Spleen (tissue), 11 donors: ENCODE data around the gene FAM120A. TPM values are rescaled to one million over a fixed set of nuclear protein-coding genes. Genes with fewer than 3 reads are reported as not detected.
A peak's percentile ranks its signal among the peaks of the same experiment; 100 is the strongest.

ENCODE experiments used
- DNase-seq: peaks from one replicate; pipeline ENCODE4 v3.0.0-alpha.2; 2020
- H3K27ac ChIP-seq, 8 donors: fragments of 200-600 bp; sonication (generic) in 7 of 8; 1 replicate in 4 of 8; 2 replicates in 4 of 8; pipeline versions ENCODE4 v1.5.0 to v1.8.0; 2016 to 2021; ENCODE audit warnings: inconsistent platforms in 4 of 8, mild to moderate bottlenecking in 4 of 8, moderate library complexity in 1 of 8
- H3K27me3 ChIP-seq, 7 donors: fragments of 200-600 bp; sonication (generic) in 6 of 7; replicated peaks in 1 of 7; 1 replicate in 4 of 7; 2 replicates in 3 of 7; pipeline versions ENCODE4 v1.5.0 to v1.8.0; 2016 to 2021; ENCODE audit warnings: inconsistent platforms in 3 of 7, mild to moderate bottlenecking in 1 of 7
- H3K36me3 ChIP-seq, 6 donors: fragments of 200-600 bp; sonication (generic) in 5 of 6; 1 replicate in 4 of 6; 2 replicates in 2 of 6; pipeline versions ENCODE4 v1.5.0 to v1.8.0; 2016 to 2021; ENCODE audit warnings: inconsistent platforms in 2 of 6
- H3K4me1 ChIP-seq, 6 donors: fragments of 200-600 bp; sonication (generic) in 5 of 6; 1 replicate in 3 of 6; 2 replicates in 3 of 6; pipeline versions ENCODE4 v1.5.0 to v1.8.0; 2016 to 2021; ENCODE audit warnings: inconsistent platforms in 3 of 6
- H3K4me3 ChIP-seq, 8 donors: fragments of 200-600 bp; sonication (generic) in 7 of 8; 1 replicate in 4 of 8; 2 replicates in 4 of 8; pipeline versions ENCODE4 v1.5.0 to v1.8.0; 2016 to 2021; ENCODE audit warnings: inconsistent platforms in 4 of 8, mild to moderate bottlenecking in 4 of 8, moderate library complexity in 2 of 8
- H3K9me3 ChIP-seq, 8 donors: fragments of 200-600 bp; sonication (generic) in 7 of 8; 1 replicate in 4 of 8; 2 replicates in 4 of 8; pipeline versions ENCODE4 v1.5.0 to v1.8.0; 2016 to 2021; ENCODE audit warnings: inconsistent platforms in 4 of 8
- POLR2A ChIP-seq, 3 donors: fragments of 450-650 bp; IDR thresholded peaks; one replicate each; pipeline ENCODE4 v1.5.1; 2017; ENCODE audit warnings: antibody characterized with exemption in 3 of 3, mild to moderate bottlenecking in 1 of 3
- POLR2AphosphoS5 ChIP-seq, 3 donors: sonication (generic); formaldehyde crosslinking; IDR thresholded peaks; one replicate each; pipeline ENCODE4 v1.5.1; 2017; ENCODE audit warnings: antibody characterized with exemption in 3 of 3
- WGBS, 5 donors: extraction: QIAGEN DNeasy Blood & Tissue Kit in 3 of 5; methylation state at CpG; one replicate each; pipeline versions ENCODE4 v1.1.5 to v1.1.7; 2013 to 2018; 5-methylcytosine and 5-hydroxymethylcytosine counted together
- intact Hi-C: fragments of 100-400 bp; cut with DNase I; formaldehyde crosslinking; loops from one replicate; pipeline ENCODE4 v1.15.0; 2023; ENCODE audit warnings: low total_unique reads
- polyA plus RNA-seq, 3 donors: library from polyadenylated mRNA; stranded (reverse); fragments of 200-250 nt; gene quantifications; one replicate each; pipeline ENCODE4 v1.2.1, GENCODE V29; 2013
- total RNA-seq, 7 donors: library from RNA; depleted of rRNA in 3 of 7; stranded (reverse); fragments of >200 nt in 3 of 7; fragmentation: NEBNext Ultra II Directional in 4 of 7; extraction: Animal tissue kit (Norgen Biotek cat#: 25700) in 4 of 7; gene quantifications; one replicate each; pipeline versions ENCODE4 v1.1.0 to v1.2.1, GENCODE V29; 2016 to 2021
- TF ChIP-seq, protein P1 (sequence below), 11 experiments: fragments of 200-600 bp in 7 of 11; fragments of 450-650 bp in 4 of 11; sonication (generic) in 4 of 11; IDR thresholded peaks in 8 of 11; conservative IDR thresholded peaks in 3 of 11; 1 replicate in 7 of 11; 2 replicates in 4 of 11; pipeline versions ENCODE4 v1.4.0 to v1.8.0; 2016 to 2021; ENCODE audit warnings: antibody characterized with exemption in 11 of 11, inconsistent platforms in 4 of 11, mild to moderate bottlenecking in 1 of 11
- donor health status: healthy with polysubstance abuse.
- donor health status: DM: no; HTN: no; CAD: no; lungs with moderate emphysema.
- donor health status: DM: no; HTN: no; CAD: no.
- donor health status: Bipolar disorder and iron deficiency.
- donor health status: healthy.
- donor health status: DM: no; HTN: no; CAD: no.
- donor health status: DM: yes; HTN: yes; CAD: no.

FAM120A gene
- total and polyA plus RNA-seq, 10 donors: 33.0 to 116 (median 102) TPM

DNA sequence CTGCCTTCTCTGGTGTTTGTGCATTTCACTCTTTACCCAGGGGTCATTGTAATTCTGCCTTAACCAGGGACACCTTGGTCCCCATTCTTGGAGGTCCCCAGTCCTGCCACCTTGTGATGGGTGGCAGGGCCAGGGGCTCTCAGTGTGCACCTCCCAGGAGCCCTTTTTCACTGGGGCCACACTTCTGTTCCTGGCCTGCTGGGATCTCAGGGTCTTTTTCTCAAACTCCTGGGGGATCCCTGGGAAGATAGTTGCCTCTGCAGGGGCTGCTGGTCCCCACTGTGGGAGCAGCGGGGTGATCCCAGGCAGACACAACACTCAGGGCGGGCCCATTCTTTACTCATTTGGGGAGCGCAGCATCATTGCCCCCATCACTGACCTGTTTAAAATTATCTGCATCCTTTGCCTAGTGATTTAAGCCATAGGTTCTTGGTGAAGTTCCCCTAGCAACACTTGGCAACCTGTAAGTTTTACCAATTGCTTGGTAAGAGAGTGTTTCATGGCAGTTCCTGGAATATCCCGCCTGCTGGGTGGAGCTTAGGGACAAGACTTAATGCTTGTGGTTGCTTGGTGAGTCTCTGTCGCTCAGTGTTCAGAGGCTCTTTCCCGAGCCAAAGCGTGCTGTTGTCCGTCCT lies 140.6 kb downstream of the FAM120A start:
- 90 to 94% (median 93%) methylated on average over 4 to 8 of the region's 8 CpGs for WGBS, 5 donors

DNA sequence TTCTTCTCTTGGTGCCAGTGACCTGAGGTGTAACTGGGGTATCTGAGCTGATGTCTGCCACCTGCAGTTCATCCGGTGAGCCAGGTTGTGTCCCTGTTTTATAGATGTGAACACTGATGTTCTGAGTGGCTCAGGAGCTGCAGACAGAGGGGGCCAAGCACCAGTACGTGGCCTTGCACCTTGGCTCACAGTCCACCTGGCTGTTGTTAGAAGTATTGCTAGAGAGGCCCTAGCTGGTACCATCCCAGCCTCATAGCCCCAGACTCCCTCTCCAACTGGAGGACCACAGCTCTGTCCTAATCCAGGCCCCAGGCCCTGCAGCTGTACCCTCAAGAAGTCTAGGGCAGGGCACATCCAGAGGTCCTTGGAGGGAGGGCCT lies 141.1 kb downstream of the FAM120A start:
- Histone ChIP-seq H3K9me3 (no peaks in the 10 kb centered on the region), H3K36me3 (peaks cover 0 to 4% (median 0%) of the 10 kb centered on the region in 6 donors), H3K4me1 (peaks cover 14 to 100% (median 60%) of the 10 kb centered on the region in 6 donors), H3K27me3 (no peaks in the 10 kb centered on the region), H3K27ac (peak overlapping the region in 1 of 8 donors; percentile 60), H3K4me3 (no peak overlapping the region)
- intact Hi-C loops: no loop called here
- WGBS, 5 donors: 82 to 93% (median 84%) methylated on average over 2 of the region's 2 CpGs
- TF ChIP-seq, protein P1, sequence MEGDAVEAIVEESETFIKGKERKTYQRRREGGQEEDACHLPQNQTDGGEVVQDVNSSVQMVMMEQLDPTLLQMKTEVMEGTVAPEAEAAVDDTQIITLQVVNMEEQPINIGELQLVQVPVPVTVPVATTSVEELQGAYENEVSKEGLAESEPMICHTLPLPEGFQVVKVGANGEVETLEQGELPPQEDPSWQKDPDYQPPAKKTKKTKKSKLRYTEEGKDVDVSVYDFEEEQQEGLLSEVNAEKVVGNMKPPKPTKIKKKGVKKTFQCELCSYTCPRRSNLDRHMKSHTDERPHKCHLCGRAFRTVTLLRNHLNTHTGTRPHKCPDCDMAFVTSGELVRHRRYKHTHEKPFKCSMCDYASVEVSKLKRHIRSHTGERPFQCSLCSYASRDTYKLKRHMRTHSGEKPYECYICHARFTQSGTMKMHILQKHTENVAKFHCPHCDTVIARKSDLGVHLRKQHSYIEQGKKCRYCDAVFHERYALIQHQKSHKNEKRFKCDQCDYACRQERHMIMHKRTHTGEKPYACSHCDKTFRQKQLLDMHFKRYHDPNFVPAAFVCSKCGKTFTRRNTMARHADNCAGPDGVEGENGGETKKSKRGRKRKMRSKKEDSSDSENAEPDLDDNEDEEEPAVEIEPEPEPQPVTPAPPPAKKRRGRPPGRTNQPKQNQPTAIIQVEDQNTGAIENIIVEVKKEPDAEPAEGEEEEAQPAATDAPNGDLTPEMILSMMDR (IDR thresholded peaks at IDR 0.05 in 8 of 11, conservative IDR thresholded peaks at IDR 0.05 in 3 of 11): no peak
- TF ChIP-seq POLR2A (IDR thresholded peaks at IDR 0.05) (no peak), POLR2AphosphoS5 (IDR thresholded peaks at IDR 0.05) (no peak)
- DNase-seq: no peak

More for the DNA sequence above, 140.6 kb downstream of the FAM120A start:
- H3K4me3 ChIP-seq: no peak overlapping the region
- no peaks in the 10 kb centered on the region for H3K9me3 ChIP-seq
- H3K27me3 ChIP-seq: no peaks in the 10 kb centered on the region
- TF ChIP-seq POLR2AphosphoS5 (IDR thresholded peaks at IDR 0.05) (no peak), POLR2A (IDR thresholded peaks at IDR 0.05) (no peak)
- TF ChIP-seq, protein P1 (IDR thresholded peaks at IDR 0.05 in 8 of 11, conservative IDR thresholded peaks at IDR 0.05 in 3 of 11): no peak
- H3K27ac ChIP-seq: peak overlapping the region in 4 of 8 donors; percentile 20 to 60 (median 34)
- intact Hi-C loops: no loop called here
- peaks cover 0 to 4% (median 0%) of the 10 kb centered on the region in 6 donors for H3K36me3 ChIP-seq
- DNase-seq: no peak
- peaks cover 14 to 99% (median 58%) of the 10 kb centered on the region in 6 donors for H3K4me1 ChIP-seq

DNA sequence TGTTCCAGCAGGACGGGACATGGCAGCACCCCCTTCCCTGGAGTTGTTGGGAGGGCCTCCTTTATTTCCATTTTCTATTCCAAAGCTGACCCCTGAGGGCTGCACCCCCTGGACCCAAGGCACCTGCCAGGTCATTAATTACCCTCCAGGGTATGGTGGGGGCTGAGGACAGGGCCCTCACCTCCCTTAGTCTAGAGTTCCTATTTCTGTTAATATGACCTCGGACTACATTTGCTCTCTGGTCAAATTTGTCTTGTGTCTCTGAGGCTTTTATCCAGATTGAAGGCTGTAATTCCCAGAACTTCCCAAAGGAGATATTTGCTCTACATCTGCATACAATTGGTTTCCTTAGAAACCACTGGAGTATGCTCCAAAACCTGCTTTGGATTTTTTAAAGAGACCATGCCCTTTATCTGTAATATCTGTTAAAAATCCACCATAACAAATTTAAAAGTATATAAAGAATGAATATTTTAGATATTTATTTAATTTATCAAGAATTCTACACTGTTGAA lies 141.7 kb downstream of the FAM120A start:
- DNase-seq: no peak

More for the DNA sequence above, 141.7 kb downstream of the FAM120A start:
- H3K27me3 ChIP-seq: no peaks in the 10 kb centered on the region
- H3K9me3 ChIP-seq: no peaks in the 10 kb centered on the region
- peak overlapping the region in 1 of 8 donors; percentile 24 for H3K27ac ChIP-seq
- WGBS, 5 donors: 83 to 92% (median 89%) methylated on average over 2 of the region's 2 CpGs
- H3K36me3 ChIP-seq: peaks cover 0 to 4% (median 0%) of the 10 kb centered on the region in 6 donors
- peaks cover 18 to 100% (median 63%) of the 10 kb centered on the region in 6 donors for H3K4me1 ChIP-seq
- intact Hi-C loops: no loop called here
- H3K4me3 ChIP-seq: no peak overlapping the region
- TF ChIP-seq POLR2AphosphoS5 (IDR thresholded peaks at IDR 0.05) (no peak), POLR2A (IDR thresholded peaks at IDR 0.05) (no peak)
- TF ChIP-seq, protein P1 (IDR thresholded peaks at IDR 0.05 in 8 of 11, conservative IDR thresholded peaks at IDR 0.05 in 3 of 11): no peak
